Kidney capillary endothelial cell (primary cell): Measurements from ENCODE around the gene PDIK1L.

ENCODE experiments used
- DNase-seq: peaks from one replicate; pipeline ENCODE4 v3.0.0-alpha.2; 2018; ENCODE audit warnings: low spot score

Gene PDIK1L

DNA sequence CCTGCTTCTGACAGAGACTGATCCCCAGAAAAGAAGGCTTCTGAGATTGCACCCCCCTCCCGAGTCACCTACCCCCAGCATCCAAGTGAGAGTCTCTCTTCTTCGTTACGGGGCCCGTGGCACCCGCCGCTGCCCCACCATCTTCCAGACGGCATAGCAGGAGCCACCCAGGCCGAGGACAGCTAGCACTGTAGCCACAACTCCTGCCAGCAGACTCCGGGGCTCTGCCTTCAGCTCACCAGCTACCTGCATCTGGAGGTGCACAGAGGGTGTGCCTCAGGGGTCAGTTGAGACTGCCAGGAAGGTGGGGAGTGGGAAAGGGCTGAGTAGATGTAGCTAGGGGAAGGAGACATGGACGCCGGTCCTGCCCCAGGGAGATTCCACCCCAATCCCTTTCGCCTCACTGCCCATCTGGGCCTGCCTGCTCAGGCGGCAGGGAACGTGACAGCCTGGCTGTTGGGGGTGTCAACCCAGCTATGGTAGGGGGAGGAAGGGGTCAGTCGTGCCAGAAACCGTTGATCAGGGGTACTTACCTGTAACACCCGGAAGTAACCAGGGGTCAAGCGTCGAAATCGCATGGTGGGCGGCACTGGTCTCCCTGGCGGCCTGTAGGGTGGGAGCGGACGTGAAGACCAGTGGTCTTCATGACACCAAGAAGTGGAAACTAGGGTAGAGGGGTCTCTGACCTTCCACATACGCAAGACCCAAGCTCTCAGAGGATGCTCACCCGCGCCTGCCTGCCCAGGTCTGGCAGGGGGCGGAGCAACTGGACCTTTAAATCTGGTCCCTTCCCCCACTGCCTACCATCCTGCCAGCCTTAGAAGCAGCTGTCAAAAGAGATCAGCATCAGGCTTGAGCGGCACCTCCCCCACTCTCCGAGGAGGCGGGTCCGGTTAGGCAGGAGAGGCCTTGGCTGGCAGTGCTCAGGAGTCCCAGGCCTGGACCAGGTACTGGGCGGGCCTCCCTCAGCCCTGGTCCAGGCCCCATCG is 59.8 kb downstream of the PDIK1L start, which contains the start of gene ZNF593OS:
Gene ZNF593OS, minus strand, starts transcription at position 749 of the 989 bp plus-strand sequence. Its CDS starts 171 bp downstream, at position 578.
- DNase-seq = no peak
